Stimulated activated CD8-positive, alpha-beta memory T cell treated with anti-CD3 and anti-CD28 coated beads, Interleukin-4, amount 100 ng/mL, for 1 hour (primary cell): Measurements from ENCODE around the gene RARG.

ENCODE experiments used
- DNase-seq, 2 donors: peaks; one replicate each; pipeline ENCODE4 v3.0.0-alpha.2; 2020; ENCODE audit warnings: low read depth in 2 of 2, low spot score in 1 of 2

Gene RARG

GRCh38 chr12:53224061-53224896, 7.7 kb downstream of the RARG start:
- DNase-seq, result no peak

DNA sequence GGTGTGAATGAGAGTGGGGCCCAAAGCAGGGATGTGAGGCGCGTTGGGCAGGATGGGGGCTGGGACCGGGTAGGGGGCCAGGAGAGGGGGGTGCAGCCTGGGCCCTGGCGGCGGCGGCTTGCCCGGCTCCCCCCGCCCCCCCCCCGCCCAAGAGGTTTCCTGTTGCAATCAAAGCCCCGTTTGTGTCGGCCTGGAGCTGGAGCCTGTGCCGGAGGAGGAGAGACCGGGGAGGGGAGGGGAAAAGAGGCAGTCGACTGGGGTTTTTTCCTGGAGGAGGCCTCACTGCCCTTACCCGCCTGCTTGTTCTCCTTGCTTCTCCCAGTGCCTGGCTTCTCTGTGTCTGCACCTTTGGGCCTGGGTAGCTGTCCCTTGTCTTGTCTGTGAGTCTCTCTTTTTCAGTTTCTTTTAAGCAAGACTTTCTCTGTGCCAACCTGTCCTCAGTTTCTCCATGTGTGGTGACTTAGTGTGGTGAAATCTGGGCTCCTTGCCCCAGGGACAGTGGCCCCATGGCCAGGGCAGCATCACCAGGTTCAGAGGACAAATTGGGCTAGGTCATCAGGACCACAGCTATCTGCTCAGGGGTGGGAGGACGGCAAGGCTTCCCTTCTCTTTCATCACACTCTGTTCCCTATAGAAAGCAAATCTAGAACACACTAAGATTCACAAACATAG, 8.5 kb downstream of the RARG start:
- DNase-seq, result no peak

- no peak for DNase-seq
Observed at GRCh38 chr12:53222806-53223261, 9.2 kb downstream of the RARG start.

DNA sequence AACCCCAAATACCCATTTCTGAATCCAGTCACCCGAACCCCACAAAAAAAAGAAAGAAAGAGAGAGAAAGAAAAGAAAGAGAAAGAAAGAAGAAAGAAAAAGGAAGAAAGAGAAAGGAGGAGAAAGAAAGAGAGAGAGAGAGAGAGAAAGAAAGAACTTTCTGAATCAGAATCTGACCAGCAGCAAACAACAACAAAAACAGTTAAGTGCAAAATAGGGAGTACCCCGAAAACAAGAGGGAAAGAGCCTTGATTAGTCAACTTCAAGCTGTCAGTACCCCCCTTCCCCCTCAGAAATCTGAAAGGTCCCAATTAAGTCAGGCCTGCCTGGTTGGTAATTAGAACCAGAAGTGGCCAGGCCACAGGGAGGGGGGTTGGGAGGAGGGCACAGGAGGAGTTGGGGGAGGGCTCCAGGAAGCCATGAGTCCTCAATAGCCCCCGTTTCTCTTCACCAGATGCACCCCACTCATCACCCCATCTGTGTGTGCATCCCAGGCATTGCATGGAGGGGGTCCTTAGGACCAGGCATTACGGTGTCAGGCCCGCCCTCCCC, 9.8 kb downstream of the RARG start:
- DNase-seq, result no peak

GRCh38 chr12:53221203-53222080, 10.6 kb downstream of the RARG start:
- DNase-seq, result no peak

DNA sequence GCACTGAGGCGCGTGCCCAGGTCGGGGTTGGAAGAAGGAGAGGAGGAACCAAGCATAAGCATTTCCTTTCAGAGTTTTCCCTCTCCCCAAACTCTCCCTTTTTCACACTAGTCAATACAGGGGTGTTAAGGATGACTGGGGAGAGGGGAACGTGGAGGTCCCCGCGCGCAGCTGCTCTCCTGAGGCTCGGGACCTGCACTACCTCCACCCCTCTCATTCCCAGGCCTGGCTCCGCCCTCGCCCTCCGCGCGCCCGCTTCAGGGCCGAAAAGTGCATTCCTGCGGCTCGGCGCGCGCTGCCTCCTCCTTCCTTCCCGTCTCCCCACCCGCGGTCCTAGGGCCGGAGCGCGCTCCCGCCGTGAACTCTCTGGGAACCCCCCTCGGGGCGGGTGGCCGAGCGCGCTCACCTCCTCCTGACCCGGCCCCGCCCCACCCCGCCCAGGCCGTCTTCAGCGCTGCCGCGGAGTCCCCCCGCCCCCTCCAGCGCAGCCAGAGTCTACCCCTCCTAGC, 11.3 kb downstream of the RARG start:
- peak in 1 of 2 donors; percentile 61 for DNase-seq

DNA sequence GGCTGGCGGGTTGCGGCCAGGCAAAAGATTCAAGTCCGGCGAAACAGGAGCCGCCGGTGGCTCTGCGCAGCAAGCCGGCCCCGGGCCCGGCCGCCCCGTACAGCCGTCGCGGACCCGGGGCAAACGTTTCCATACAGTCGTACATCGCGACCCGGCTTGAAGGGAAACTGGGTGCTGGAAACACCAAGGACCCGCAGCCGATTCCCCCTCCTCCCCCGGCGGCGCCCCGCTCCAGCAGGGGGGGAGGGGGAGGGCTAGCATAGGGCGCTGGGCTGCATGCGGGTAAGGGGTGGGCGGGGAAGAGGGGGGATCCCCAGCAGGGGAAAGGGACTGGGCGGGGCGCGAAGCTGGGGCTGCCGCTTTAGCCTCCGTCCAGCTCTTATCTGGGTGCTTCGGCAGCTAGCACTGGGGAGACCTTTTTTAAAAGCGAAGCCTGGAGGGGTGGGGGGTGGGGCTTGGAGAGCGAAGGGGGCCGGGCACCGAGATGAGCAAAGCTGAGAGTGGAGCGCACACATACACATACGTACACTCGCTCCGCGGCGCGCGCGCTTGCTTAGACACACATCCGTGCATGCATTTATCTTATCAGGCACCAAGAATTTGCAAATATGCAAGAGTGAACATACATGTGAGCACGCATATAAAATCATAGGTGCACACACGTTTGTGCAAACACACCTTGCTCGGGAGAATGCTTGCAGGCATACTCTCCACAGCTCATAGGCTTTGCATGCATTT, 11.9 kb downstream of the RARG start:
- DNase-seq, result peak; percentile 57 to 59

DNA sequence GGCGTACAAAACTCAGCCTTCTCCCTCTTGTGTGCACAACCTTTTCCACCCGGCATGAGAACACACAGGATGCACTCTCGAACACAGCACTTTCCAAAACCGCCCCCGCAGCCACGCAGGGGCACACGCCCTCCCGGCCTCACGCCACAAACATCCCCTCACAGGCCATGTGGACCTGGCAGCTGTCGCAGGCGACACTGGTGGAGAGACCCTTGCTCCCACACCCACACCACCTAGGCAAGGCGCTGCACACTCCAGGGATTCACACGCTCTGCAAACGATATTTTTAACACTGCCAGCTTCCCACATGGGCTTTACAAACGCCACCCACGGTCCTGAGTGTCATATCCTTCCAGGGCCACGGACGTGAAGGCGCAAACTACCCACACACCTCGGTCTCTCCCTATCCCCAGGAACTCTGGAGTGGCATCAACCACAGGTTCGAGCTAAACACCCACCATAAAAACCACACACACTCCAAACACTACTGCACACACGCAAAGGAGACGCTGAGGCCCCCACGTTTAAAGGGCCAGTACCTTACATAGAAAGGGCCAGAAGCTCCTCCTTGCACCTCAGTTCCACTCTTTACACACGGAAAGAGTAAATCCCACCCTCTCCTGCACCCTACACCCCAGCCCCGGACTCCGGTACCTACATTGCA, 12.6 kb downstream of the RARG start:
- no peak for DNase-seq

DNA sequence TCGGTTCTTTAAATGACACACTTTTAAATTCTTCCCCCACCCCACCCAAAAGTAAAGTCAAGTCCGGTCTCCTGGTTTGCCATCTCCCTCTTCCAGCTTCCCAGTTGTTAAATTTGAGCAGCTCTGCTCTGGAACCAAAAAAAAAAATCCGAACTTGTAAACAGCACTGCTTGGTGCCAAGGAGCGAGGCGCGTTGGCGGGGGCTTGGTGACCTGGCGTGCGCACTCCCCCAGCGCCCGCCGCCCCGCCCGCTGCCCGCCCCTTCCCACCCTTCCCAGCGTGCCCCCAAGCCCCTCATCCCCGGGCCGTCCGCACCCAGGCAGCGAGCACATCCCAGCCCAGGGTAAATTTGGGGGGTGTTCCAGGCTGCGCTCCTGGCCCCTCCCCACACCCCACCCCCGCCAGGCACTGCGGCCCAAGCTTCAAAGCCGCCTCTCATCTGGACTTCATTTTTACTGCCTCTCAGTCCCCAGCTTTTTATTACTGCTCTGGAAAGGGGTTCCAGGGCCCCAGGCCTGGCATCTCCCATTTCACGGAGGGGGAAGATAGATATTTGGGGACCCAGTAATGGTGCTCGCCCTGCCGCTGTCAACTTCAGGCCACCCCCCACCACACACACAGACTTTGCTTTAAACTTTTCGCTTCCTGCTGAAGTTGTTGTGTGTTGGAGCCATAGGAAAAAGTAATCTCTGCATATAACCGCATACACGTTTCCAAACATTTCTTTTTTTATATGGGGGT, 13.3 kb downstream of the RARG start:
- no peak for DNase-seq

- DNase-seq, result no peak
Observed at GRCh38 chr12:53217931-53218307, 14.1 kb downstream of the RARG start.

- no peak for DNase-seq
Observed at GRCh38 chr12:53217051-53217930, 14.7 kb downstream of the RARG start.

GRCh38 chr12:53215497-53215896, 16.5 kb downstream of the RARG start:
- no peak for DNase-seq

- DNase-seq, result no peak
Observed at GRCh38 chr12:53214687-53215455, 17.1 kb downstream of the RARG start.

DNA sequence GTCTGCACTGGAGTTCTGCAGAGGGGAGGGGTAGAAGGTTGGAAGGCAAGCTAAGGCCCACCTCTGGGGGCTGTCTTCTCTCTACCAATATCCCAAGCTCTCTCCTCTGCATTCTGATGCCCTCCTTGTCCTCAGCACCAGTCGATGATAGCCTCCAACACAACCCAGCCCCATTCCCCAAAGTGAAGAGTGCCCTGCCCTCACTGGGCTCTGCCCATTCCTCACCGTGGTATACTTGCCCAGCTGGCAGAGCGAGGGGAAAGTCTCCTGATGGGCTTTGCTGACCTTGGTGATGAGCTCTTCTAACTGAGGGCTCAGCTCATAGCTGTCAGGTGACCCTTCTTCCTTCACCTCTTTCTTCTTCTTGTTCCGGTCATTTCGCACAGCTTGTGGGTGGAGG, 17.8 kb downstream of the RARG start:
- no peak for DNase-seq

DNA sequence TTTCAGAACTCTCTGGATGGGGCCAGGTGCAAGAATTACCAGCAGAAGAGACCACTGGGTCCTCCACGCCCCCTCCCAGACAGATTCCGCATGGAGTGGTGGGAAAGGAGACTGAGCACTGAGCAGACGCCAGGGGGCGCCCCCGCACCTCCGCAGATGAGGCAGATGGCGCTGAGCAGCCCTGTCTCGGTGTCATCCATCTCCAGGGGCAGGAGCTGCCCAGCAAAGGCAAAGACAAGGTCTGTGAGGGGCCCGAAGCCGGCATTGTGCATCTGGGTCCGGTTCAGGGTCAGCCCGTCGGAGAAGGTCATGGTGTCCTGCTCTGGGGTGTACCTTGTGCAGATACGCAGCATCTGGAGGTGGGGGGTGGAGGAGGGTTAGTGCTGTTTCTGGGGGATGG, 18.7 kb downstream of the RARG start:
- peak; percentile 73 to 76 for DNase-seq

DNA sequence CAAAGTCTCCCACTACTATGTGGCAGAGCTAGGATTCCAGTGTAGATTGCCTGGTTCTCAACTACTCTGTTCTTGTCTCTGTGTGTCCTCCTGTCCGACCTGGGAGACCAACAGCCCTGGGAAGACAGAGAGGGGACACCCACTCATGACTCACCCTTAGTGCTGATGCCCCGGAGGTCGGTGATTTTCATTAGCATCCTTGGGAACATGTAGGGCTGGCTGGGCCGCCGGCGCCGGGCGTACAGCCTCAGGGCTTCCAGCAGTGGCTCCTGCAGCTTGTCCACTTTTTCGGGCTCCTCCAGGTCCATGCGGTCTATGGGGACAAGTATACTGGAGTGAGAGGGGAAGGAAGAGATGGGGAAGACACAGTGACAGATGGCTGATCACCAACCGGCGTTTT, 19.1 kb downstream of the RARG start:
- no peak for DNase-seq
